ENCODE measurements around the gene SLC51A.

GRCh38 chr3:196168808-196169391 lies 47.4 kb upstream of the SLC51A start:
- TF ChIP-seq CTCF (IDR thresholded peaks at IDR 0.05; ENCODE audit: low read length): no peak
- no peak for TF ChIP-seq EZH2 (IDR thresholded peaks at IDR 0.05; ENCODE audit: borderline replicate concordance, low read length)

Data from OCI-LY1 (cell line).